GM19455 (cell line): ENCODE data around the gene YTHDF2.
"Not testable (repeated sequence)": the region's sequence is repeated elsewhere in the genome, so short reads cannot be mapped to it uniquely, and the experiment has no call there.

Source experiments
- ATAC-seq: cut with Tn5 transposase; IDR thresholded peaks from one replicate; pipeline ENCODE4 v1.9.1; 2021; ENCODE audit not compliant: unreplicated experiment

The YTHDF2 gene

DNA sequence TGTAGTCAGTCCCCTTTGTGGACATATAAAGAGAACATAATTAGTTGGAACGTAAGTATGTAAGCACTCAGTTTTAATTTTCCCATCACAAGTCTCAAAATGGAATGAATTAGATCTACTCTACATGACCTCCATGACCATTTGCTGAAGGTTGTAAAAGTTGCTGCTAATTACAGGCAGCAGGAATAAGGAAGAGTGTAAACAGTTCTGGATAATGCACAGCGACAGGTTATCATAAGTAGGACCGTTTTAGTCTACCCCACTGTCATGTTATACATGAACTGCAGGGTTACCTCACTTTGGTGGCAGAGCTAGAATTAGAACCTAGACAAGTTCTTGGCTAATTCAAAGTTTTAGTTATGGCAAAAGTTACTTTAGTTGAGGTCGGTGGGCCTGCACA, 21.7 kb downstream of the YTHDF2 start:
- ATAC-seq = no peak

GRCh38 chr1:28759257-28759656, 22.5 kb downstream of the YTHDF2 start:
- no peak for ATAC-seq

- ATAC-seq = no peak
Measured at GRCh38 chr1:28761189-28761588, 24.4 kb downstream of the YTHDF2 start.

GRCh38 chr1:28766532-28767183, 29.9 kb downstream of the YTHDF2 start:
- no peak for ATAC-seq

- no peak for ATAC-seq
Measured at GRCh38 chr1:28770601-28771165, 33.9 kb downstream of the YTHDF2 start.

DNA sequence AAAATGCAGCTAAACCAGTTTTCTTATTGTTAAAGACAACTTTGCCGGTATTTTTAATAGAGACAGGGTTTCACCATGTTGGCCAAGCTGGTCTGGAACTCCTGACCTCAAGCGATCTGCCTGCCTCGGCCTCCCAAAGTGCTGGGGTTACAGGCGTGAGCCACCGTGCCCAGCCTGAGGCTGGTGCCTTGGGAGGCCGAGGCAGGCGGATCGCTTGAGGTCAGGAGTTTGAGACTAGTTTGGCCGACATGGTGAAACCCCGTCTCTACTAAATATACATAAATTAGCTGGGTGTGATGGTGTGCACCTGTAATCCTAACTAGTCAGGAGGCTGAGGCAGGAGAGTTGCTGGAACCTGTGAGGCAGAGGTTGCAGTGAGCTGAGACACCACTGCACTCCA, 35.2 kb downstream of the YTHDF2 start:
- ATAC-seq = not testable (repeated sequence)

DNA sequence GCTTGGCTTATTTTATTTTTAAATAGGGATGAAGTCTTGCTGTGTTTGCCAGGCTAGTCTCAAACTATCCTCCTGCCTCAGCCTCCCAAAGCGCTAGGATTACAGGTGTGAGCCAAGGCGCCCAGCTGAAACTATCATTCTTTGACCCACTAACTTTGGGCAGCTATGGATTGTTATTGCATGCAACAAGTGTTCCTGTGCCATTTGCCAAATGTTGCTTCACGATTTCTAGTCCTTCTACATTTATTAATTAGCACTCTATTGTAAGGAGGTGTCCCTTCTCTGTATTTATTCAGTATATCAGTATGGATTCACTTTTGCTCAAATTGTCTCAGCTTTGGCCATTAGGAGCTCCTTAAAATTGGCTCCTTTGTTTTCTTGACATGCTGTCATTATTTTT, 36.4 kb downstream of the YTHDF2 start:
- no peak for ATAC-seq

DNA sequence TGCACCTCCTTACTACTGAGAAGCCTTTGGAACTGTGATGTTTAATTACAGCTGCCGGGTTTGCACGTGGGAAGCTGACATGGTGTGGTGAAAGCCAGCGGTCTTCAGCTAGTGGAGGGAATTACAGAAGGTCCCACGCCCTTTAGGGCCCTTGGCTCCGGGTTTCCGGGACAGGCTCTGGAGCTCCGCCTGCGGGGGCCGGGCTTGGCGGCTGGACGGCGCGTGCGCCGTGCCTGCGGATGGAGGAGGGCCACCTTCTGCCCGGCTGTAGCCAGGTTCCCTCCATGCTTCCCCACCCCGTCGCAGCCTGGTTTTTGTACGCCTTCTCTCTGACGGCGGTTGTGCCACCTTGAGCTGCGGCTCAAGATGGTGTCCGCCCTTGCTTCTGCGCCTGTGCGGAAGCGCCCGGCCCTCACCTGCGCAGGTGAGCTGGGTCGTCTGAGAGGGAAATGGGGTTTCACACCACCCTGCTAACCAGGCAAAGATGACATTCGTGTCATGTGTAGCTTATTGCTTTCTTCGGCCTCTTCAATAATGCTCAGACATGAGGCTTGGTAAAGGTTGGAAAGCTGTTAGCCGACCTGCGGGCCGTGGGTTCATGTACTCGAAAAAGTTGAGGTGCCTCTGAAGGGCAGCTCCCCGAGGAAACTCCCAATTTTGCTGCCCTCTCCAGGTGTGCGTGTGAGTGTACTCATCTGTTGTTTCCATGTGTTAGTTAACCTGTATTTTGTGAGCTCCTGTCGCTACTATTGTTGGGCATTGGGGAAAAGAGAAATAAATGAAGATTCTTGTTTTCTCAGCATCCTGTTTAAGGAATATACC, 38.6 kb downstream of the YTHDF2 start:
- ATAC-seq = no peak

DNA sequence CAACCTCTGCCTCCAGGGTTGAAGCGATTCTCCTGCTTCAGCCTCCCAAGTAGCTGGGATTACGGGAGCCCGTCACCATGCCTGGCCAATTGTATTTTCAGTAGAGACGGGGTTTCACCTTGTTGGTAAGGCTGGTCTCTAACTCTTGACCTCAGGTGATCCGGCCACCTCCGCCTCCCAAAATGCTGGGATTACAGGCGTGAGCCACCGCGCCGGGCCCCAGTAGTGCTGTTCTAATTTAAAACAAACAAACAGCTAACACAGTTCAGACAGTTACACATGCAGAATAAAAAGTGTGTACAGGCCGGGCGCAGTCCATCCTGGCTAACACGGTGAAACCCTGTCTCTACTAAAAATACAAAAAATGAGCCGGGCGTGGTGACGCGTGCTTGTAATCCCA, 39.6 kb downstream of the YTHDF2 start:
- ATAC-seq = no peak

DNA sequence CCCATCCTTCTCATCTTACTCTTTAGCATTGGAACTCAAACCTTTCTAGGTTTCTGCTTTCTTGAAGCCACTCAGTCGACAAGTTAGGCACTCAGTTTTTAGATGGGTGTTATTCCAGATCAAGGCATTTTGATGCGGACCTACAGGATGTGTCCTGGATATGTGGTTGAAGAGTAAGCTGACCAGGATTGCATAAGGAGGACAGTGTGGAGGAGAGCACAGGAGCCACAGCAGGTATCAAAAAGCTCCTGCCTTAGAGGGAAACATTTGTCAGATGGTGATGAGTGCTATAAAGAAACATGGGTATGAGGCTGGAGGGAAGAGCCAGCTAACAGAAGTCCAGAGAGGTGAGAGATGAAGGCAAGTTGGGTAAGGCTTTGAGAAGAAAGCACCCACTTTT, 41.3 kb downstream of the YTHDF2 start:
- no peak for ATAC-seq

DNA sequence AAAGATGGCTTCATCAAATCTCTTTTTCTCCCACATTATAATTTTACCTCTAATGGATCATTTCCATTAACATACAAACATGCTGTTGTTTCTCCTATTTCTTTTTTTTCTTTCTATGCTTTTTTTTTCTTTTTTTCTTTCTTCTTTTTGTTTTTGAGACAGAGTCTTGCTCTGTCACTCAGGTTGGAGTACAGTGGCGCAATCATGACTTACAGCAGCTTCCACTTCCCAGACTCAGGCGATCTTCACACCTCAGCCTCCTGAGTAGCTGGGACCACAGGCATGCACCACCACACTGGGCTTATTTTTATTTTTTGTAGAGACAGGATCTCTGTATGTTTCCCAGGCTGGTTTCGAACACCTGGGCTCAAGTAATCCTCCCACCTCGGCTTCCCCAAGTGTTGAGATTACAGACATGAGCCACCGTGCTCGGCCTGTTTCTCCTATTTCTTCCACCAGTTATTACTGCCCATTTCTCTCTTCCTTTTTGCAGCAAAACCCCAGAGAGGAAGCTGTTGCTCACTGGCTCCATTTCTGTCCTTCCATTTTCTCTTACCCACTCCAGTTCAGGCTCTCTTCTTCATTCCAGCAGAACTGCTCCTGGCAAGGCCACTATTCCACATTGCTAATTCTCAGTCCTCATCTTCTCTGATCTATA, 43.1 kb downstream of the YTHDF2 start:
- no peak for ATAC-seq

- no peak for ATAC-seq
Measured at GRCh38 chr1:28781305-28781704, 44.6 kb downstream of the YTHDF2 start.

DNA sequence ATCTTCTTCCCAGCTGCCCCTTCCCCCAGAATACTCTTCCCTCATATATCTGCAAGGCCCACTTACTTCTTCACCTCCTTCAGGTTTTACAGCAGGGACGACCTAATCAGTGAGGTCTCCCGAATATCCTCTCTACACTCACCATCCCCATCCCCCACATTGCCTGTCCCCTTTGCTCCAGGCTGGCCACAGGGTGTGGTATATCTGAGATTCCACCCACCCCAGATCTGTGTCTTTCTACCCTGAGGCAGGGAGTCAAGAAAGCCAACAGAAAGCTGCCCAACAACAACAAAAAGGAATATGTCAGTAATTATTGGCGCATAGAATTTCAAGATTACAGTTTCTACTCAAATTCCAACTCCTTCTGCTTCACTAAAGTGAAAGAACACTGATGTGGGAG, 45.3 kb downstream of the YTHDF2 start:
- no peak for ATAC-seq

DNA sequence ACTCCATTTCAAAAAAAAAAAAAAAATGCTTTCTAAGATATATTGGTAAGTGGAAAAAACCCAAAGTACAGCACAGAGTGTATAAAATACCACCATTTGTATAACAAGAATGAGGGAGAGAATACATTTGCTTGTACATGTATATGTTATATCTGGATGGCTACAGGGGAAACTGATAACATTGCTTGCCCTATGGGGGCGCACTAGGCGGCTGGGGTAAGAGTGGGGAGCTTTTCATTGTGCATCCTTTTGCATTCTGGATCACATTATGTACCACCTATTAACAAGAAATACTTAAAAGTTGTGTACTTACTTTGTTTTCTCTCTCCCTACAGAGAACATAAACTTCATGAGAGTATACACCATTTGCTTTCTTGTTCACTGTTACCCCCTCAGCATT, 46.6 kb downstream of the YTHDF2 start:
- no peak for ATAC-seq

DNA sequence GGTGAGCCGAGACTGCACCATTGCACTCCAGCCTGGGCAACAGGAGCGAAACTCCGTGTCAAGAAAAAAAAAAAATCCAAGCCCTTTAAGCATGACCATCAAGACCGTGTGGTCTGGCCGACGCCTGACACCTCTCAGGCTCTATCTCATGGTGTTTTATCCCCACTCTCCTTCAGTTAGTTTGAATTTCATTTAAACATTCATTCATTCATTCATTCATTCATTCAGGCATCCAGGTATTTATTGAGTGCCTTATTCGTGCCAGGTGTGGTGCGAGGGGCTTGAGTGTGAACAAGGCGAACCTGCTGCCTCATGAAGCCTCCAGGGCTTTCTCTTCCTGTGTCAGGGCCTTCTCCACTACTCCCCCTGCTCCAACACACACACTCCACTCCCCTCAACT, 52.7 kb downstream of the YTHDF2 start:
- no peak for ATAC-seq

GRCh38 chr1:28789816-28790215, 53.1 kb downstream of the YTHDF2 start:
- no peak for ATAC-seq

DNA sequence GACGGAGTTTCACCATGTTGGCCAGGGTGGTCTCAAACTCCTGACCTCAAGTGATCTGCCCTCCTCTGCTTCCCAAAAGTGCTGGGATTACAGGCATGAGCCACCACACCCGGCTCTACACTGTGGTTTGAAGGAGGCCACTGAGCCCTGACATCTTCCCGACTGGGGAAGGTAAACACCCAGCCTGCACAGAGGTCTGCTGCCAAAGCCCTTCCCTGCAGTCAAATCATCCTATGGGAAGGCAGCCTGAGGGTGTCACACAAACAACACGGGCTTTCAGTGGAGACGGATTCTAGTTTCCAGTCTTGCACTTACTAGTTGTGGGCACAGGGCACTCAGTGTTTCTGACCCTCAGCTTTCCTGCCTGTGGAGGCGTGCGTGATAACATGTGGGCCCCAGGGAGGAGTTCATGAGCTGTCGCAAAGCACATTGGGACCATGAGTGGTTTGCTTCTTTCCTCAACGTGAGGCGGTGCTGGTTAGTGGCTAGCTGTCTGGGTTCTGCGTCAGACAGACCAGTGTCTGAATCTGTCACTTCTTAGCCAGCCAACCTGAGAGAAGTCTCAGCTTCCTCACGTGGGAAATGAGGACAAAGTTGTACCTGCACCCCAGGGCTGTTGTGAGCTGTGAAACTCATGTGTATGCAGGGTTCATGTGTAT, 53.8 kb downstream of the YTHDF2 start:
- no peak for ATAC-seq

DNA sequence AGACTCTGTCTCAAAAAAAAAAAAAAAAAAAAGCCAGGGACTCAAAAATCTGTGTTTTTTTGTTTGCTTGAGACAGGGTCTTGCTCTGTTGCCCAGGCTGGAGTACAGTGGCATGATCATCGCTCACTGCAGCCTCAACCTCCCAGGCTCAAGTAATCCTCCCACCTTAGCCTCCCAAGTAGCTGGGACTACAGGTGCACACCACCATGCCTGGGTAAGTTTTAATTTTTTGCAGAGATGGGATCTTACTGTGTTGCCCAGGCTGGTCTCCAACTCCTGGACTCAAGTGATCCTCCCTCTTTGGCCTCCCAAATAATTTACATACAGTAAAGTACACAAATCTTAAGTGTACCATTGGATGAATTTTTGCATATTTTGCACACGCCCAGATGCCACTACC, 55.2 kb downstream of the YTHDF2 start:
- ATAC-seq = not testable (repeated sequence)

GRCh38 chr1:28792644-28793121, 55.9 kb downstream of the YTHDF2 start:
- ATAC-seq = no peak

GRCh38 chr1:28794582-28794981, 57.8 kb downstream of the YTHDF2 start:
- ATAC-seq = not testable (repeated sequence)
